Transverse colon (tissue), 4 donors: ENCODE results near the gene EID3. TPM values are rescaled to one million over a fixed set of nuclear protein-coding genes. Genes with fewer than 3 reads are reported as not detected.

ENCODE experiments used
- DNase-seq: peaks from one replicate; pipeline ENCODE4 v3.0.0-alpha.2; 2019
- H3K27ac ChIP-seq, 4 donors: fragments of 200-600 bp; sonication (generic); 2 replicates each; pipeline ENCODE4 v1.5.1; 2016 to 2018; ENCODE audit warnings: inconsistent platforms in 4 of 4
- H3K27me3 ChIP-seq: fragments of 200-600 bp; sonication (generic); 2 replicates; pipeline ENCODE4 v1.5.1; 2017; ENCODE audit warnings: inconsistent platforms
- H3K36me3 ChIP-seq, 4 donors: fragments of 200-600 bp; sonication (generic); 2 replicates each; pipeline ENCODE4 v1.5.1; 2017 to 2019; ENCODE audit warnings: inconsistent platforms in 4 of 4
- H3K4me1 ChIP-seq, 4 donors: fragments of 200-600 bp; sonication (generic); 2 replicates each; pipeline ENCODE4 v1.5.1; 2017 to 2020; ENCODE audit warnings: inconsistent platforms in 4 of 4
- H3K4me3 ChIP-seq, 4 donors: fragments of 200-600 bp; sonication (generic); 1 replicate in 1 of 4; 2 replicates in 3 of 4; pipeline versions ENCODE4 v1.5.1 to v1.6.1; 2017 to 2019; ENCODE audit warnings: inconsistent platforms in 4 of 4
- H3K9me3 ChIP-seq, 2 donors: fragments of 200-600 bp; sonication (generic); 2 replicates each; pipeline ENCODE4 v1.5.1; 2017 to 2019; ENCODE audit warnings: inconsistent platforms in 2 of 2
- CTCF ChIP-seq, 5 experiments: fragments of 200-600 bp in 3 of 5; fragments of 450-650 bp in 2 of 5; sonication (generic) in 3 of 5; IDR thresholded peaks; 1 replicate in 2 of 5; 2 replicates in 3 of 5; pipeline ENCODE4 v1.5.1; 2016 to 2017; ENCODE audit warnings: antibody characterized with exemption in 5 of 5, inconsistent platforms in 3 of 5, mild to moderate bottlenecking in 2 of 5, moderate library complexity in 1 of 5
- EP300 ChIP-seq: sonication (generic); formaldehyde crosslinking; IDR thresholded peaks from one replicate; pipeline ENCODE4 v1.6.1; 2017; ENCODE audit warnings: antibody characterized with exemption, low read depth
- POLR2A ChIP-seq: fragments of 450-650 bp; IDR thresholded peaks from one replicate; pipeline ENCODE4 v1.6.1; 2016; ENCODE audit warnings: antibody characterized with exemption, mild to moderate bottlenecking, moderate library complexity
- POLR2AphosphoS5 ChIP-seq, 3 donors: sonication (generic); formaldehyde crosslinking; IDR thresholded peaks; one replicate each; pipeline ENCODE4 v1.6.1; 2016; ENCODE audit warnings: antibody characterized with exemption in 3 of 3
- WGBS, 2 donors: methylation state at CpG; one replicate each; pipeline ENCODE4 v1.1.5; 2018; ENCODE audit warnings: low coverage in 1 of 2; 5-methylcytosine and 5-hydroxymethylcytosine counted together
- in situ Hi-C, 4 donors: fragments of 200-750 bp; cut with MboI; loops; one replicate each; pipeline versions ENCODE4 v1.15.0 to v1.15.1; 2017; ENCODE audit warnings: low sequenced_read_pairs in 3 of 4, low pct_ligation_motif_present in 1 of 4, low pct_unique_long_range_greater_than_20kb in 1 of 4
- intact Hi-C: fragments of 100-400 bp; cut with DNase I; formaldehyde crosslinking; loops from one replicate; pipeline ENCODE4 v1.15.1; 2023; ENCODE audit warnings: low total_unique reads
- total RNA-seq, 4 donors: library from RNA; depleted of rRNA; stranded (reverse); fragments of >200 nt; gene quantifications; one replicate each; pipeline ENCODE4 v1.1.0, GENCODE V29; 2016

Gene EID3
- total RNA-seq, 4 donors from 2014 or later = 4.9 to 50.0 (median 14.3) TPM

DNA sequence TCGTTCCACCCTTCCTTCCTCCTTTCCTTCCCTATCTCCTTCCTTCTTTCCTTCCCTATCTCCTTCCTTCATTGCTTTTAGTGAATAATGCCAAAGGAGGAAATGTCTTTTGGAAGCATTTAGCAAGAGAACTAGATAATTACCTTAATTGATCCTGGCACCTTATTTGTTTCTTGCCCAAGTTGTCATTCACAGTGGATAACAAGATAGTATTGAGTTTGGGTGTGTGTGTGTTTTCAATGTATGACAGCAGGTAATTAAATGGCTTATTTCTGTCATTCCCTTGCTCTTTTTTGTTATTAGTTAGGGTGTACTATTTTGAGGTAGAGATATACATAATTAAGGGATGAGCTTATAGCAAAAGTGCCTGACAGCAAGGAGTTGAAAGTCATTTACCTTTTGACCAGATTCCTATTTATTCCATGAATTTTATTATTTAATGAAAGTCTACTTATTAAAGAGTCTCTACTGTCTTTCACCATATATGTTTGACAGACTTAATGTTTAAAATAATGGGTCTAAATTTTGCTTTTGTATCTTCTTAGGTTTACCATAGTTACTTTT, 30.2 kb downstream of the EID3 start:
- Histone ChIP-seq H3K27ac (no peak overlapping the region), H3K27me3 (no peaks in the 10 kb centered on the region), H3K4me1 (no peaks in the 10 kb centered on the region), H3K4me3 (no peak overlapping the region), H3K9me3 (no peaks in the 10 kb centered on the region), H3K36me3 (peaks cover 0 to 58% (median 28%) of the 10 kb centered on the region in 4 donors)
- intact Hi-C loops = no loop called here
- no peak for DNase-seq
- 45 to 69% methylated on average over 1 of the region's 1 CpG for WGBS, 2 donors
- no peak for TF ChIP-seq CTCF (IDR thresholded peaks at IDR 0.05)
- TF ChIP-seq EP300 = no peak
- TF ChIP-seq POLR2A = no peak
- TF ChIP-seq POLR2AphosphoS5 (IDR thresholded peaks at IDR 0.05) = no peak
- in situ Hi-C loops = no loop called here

GRCh38 chr12:104334581-104334980, 31.0 kb downstream of the EID3 start:
- Histone ChIP-seq H3K36me3 (peaks cover 0 to 61% (median 28%) of the 10 kb centered on the region in 4 donors), H3K9me3 (no peaks in the 10 kb centered on the region), H3K27ac (no peak overlapping the region), H3K4me1 (no peaks in the 10 kb centered on the region), H3K4me3 (no peak overlapping the region), H3K27me3 (no peaks in the 10 kb centered on the region)
- intact Hi-C loops = no loop called here
- in situ Hi-C loops = no loop called here
- no peak for DNase-seq
- TF ChIP-seq CTCF (IDR thresholded peaks at IDR 0.05) = no peak
- TF ChIP-seq POLR2AphosphoS5 (IDR thresholded peaks at IDR 0.05) = no peak
- no peak for TF ChIP-seq POLR2A
- no peak for TF ChIP-seq EP300
- 50 to 85% methylated on average over 2 to 8 of the region's 8 CpGs for WGBS, 2 donors

DNA sequence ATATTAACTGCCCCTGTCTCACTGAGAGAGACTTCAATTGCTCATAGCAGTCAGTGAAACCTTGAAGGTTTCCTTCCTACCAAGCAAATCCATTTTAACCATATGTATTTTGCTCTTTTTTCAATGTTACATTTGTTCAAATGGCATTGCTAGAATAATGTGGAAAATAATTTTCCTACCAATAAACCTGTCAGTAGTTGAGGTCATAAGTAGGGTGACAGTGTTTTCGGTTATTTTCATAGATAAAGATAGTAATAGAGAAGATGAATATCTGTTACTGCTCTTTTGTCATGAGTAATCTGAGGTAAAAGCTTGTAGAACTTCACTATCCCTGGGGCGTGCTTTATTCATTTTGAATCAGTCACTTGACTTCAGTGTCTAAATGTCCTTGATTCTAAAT, 32.6 kb downstream of the EID3 start:
- no peaks in the 10 kb centered on the region for H3K9me3 ChIP-seq
- H3K4me3 ChIP-seq = no peak overlapping the region
- peaks cover 0 to 6% (median 0%) of the 10 kb centered on the region in 4 donors for H3K4me1 ChIP-seq
- intact Hi-C loops (no loop called here), in situ Hi-C loops (no loop called here)
- TF ChIP-seq CTCF (IDR thresholded peaks at IDR 0.05) = no peak
- TF ChIP-seq EP300 = no peak
- no peak for TF ChIP-seq POLR2AphosphoS5 (IDR thresholded peaks at IDR 0.05)
- peaks cover 0 to 60% (median 28%) of the 10 kb centered on the region in 4 donors for H3K36me3 ChIP-seq
- H3K27me3 ChIP-seq = no peaks in the 10 kb centered on the region
- WGBS, 2 donors = 76 to 91% methylated on average over 2 of the region's 2 CpGs
- DNase-seq = no peak
- no peak overlapping the region for H3K27ac ChIP-seq

- Histone ChIP-seq H3K4me1 (peaks cover 0 to 6% (median 0%) of the 10 kb centered on the region in 4 donors), H3K9me3 (no peaks in the 10 kb centered on the region), H3K4me3 (no peak overlapping the region), H3K27me3 (no peaks in the 10 kb centered on the region), H3K36me3 (peaks cover 0 to 55% (median 24%) of the 10 kb centered on the region in 4 donors), H3K27ac (no peak overlapping the region)
- in situ Hi-C loops (no loop called here), intact Hi-C loops (no loop called here)
- no peak for DNase-seq
- WGBS, 2 donors = 86 to 92% methylated on average over 6 to 7 of the region's 7 CpGs
- TF ChIP-seq POLR2A (no peak), POLR2AphosphoS5 (IDR thresholded peaks at IDR 0.05) (no peak), CTCF (IDR thresholded peaks at IDR 0.05) (no peak), EP300 (no peak)
Measured at GRCh38 chr12:104337030-104337558, 33.6 kb downstream of the EID3 start.
